Tibial nerve (tissue), 4 donors: ENCODE measurements around the gene LMNB1. TPM values are rescaled to one million over a fixed set of nuclear protein-coding genes. Genes with fewer than 3 reads are reported as not detected.
"Not testable (repeated sequence)": the region's sequence is repeated elsewhere in the genome, so short reads cannot be mapped to it uniquely, and the experiment has no call there.

ENCODE experiments used
- DNase-seq, 2 donors: peaks; one replicate each; pipeline ENCODE4 v3.0.0-alpha.2; 2019; ENCODE audit warnings: low spot score in 2 of 2
- H3K27ac ChIP-seq, 4 donors: fragments of 200-600 bp; sonication (generic) in 3 of 4; one replicate each; pipeline ENCODE4 v1.5.1; 2017 to 2019; ENCODE audit warnings: mild to moderate bottlenecking in 1 of 4
- H3K27me3 ChIP-seq, 2 donors: fragments of 200-600 bp; sonication (generic) in 1 of 2; one replicate each; pipeline versions ENCODE4 v1.5.1 to v1.6.0; 2017 to 2019
- H3K36me3 ChIP-seq, 3 donors: fragments of 200-600 bp; sonication (generic); one replicate each; pipeline ENCODE4 v1.5.1; 2018 to 2019
- H3K4me1 ChIP-seq, 4 donors: fragments of 200-600 bp; sonication (generic) in 3 of 4; one replicate each; pipeline ENCODE4 v1.5.1; 2017 to 2019
- H3K4me3 ChIP-seq, 4 donors: fragments of 200-600 bp; sonication (generic) in 3 of 4; one replicate each; pipeline ENCODE4 v1.5.1; 2017 to 2019; ENCODE audit warnings: mild to moderate bottlenecking in 1 of 4, moderate library complexity in 1 of 4
- H3K9me3 ChIP-seq, 4 donors: fragments of 200-600 bp; sonication (generic) in 3 of 4; one replicate each; pipeline ENCODE4 v1.5.1; 2017 to 2019
- EP300 ChIP-seq, 2 donors: sonication (generic); formaldehyde crosslinking; IDR thresholded peaks; one replicate each; pipeline ENCODE4 v1.6.1; 2017; ENCODE audit warnings: antibody characterized with exemption in 2 of 2, mild to moderate bottlenecking in 1 of 2
- POLR2A ChIP-seq, 2 donors: fragments of 450-650 bp; IDR thresholded peaks; one replicate each; pipeline ENCODE4 v1.6.1; 2017; ENCODE audit warnings: antibody characterized with exemption in 2 of 2, mild to moderate bottlenecking in 2 of 2, moderate library complexity in 2 of 2
- WGBS, 2 donors: methylation state at CpG; one replicate each; pipeline ENCODE4 v1.1.5; 2018; 5-methylcytosine and 5-hydroxymethylcytosine counted together
- total RNA-seq, 4 donors: library from RNA; depleted of rRNA; stranded (reverse); fragments of >200 nt; gene quantifications; one replicate each; pipeline ENCODE4 v1.1.0, GENCODE V29; 2016
- TF ChIP-seq, protein P1 (sequence below), 5 experiments: fragments of 200-600 bp in 3 of 5; fragments of 450-650 bp in 2 of 5; sonication (generic) in 3 of 5; IDR thresholded peaks; one replicate each; pipeline ENCODE4 v1.5.1; 2016 to 2019; ENCODE audit warnings: antibody characterized with exemption in 5 of 5, mild to moderate bottlenecking in 3 of 5, moderate library complexity in 2 of 5

LMNB1 gene, protein sequence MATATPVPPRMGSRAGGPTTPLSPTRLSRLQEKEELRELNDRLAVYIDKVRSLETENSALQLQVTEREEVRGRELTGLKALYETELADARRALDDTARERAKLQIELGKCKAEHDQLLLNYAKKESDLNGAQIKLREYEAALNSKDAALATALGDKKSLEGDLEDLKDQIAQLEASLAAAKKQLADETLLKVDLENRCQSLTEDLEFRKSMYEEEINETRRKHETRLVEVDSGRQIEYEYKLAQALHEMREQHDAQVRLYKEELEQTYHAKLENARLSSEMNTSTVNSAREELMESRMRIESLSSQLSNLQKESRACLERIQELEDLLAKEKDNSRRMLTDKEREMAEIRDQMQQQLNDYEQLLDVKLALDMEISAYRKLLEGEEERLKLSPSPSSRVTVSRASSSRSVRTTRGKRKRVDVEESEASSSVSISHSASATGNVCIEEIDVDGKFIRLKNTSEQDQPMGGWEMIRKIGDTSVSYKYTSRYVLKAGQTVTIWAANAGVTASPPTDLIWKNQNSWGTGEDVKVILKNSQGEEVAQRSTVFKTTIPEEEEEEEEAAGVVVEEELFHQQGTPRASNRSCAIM
- total RNA-seq: 10 to 100 TPM in 3 of 4 donors, 1 to 10 TPM in 1; 5.2 to 18.9 (median 12.0) TPM

DNA sequence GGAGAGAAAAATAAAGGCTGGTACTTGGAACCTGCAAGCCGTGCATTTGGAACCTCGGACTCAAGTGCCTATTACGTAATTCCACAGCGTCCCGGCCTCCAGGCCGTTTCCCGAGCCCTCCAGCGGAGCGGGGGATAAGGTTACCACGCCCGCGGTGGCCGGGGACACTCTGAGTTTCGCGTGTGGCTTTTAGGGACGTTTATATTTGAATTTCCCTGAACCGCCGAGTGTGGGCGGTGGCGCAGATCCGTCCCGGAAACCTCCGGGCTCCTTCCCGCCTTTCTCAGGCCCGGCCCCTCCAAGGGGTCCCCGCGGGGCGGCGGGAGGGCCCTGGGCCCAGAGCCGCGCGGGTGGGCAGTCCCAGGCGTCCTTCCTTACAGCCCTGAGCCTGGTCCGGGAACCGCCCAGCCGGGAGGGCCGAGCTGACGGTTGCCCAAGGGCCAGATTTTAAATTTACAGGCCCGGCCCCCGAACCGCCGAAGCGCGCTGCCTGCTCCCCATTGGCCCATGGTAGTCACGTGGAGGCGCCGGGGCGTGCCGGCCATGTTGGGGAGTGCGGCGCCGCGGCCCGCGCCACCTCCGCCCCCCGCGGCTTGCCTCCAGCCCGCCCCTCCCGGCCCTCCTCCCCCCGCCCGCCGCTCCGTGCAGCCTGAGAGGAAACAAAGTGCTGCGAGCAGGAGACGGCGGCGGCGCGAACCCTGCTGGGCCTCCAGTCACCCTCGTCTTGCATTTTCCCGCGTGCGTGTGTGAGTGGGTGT is at the start of gene LMNB1:
Gene LMNB1, plus strand, starts transcription at position 638 of the 758 bp plus-strand sequence. CDS start 373 bp downstream, outside the sequence.
- WGBS, 2 donors: 0 to 1% methylated on average over 32 to 48 of the region's 74 CpGs
- no peaks in the 10 kb centered on the region for H3K9me3 ChIP-seq
- H3K4me1 ChIP-seq: peaks cover 0 to 30% (median 5%) of the 10 kb centered on the region in 4 donors
- H3K27ac ChIP-seq: peak within 1 kb of the TSS; percentile 75 to 94 (median 92)
- peak within 1 kb of the TSS; percentile 63 to 84 (median 68) for H3K4me3 ChIP-seq
- peak; percentile 83 to 88 for DNase-seq
- TF ChIP-seq, protein P1, sequence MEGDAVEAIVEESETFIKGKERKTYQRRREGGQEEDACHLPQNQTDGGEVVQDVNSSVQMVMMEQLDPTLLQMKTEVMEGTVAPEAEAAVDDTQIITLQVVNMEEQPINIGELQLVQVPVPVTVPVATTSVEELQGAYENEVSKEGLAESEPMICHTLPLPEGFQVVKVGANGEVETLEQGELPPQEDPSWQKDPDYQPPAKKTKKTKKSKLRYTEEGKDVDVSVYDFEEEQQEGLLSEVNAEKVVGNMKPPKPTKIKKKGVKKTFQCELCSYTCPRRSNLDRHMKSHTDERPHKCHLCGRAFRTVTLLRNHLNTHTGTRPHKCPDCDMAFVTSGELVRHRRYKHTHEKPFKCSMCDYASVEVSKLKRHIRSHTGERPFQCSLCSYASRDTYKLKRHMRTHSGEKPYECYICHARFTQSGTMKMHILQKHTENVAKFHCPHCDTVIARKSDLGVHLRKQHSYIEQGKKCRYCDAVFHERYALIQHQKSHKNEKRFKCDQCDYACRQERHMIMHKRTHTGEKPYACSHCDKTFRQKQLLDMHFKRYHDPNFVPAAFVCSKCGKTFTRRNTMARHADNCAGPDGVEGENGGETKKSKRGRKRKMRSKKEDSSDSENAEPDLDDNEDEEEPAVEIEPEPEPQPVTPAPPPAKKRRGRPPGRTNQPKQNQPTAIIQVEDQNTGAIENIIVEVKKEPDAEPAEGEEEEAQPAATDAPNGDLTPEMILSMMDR (IDR thresholded peaks at IDR 0.05): peak in 2 of 5 experiments; percentile 26 to 46
- TF ChIP-seq EP300 (IDR thresholded peaks at IDR 0.05): peak in 1 of 2 donors; percentile 72
- TF ChIP-seq POLR2A (IDR thresholded peaks at IDR 0.05): peak in 1 of 2 donors; percentile 30
- H3K27me3 ChIP-seq: no peaks in the 10 kb centered on the region
- H3K36me3 ChIP-seq: no peaks in the 10 kb centered on the region

DNA sequence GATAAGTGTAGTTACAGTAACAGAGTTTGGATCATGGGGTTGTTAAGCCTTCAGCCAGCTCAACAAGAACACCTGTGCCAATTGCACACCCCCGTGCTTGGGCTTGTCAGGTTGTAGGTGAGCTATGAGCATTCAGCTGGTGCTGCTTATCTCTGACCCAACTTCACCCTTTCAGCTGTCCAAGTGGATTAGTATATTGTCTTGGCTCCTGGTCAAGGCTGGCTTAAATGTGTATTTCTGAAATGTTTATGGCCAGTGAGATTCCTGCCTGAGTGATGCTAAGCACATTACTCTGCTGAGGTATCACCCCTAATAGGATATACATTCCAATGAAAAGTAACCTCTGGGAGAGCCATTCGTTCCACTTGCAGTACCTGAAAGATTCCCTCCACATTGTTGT is 44.2 kb upstream of the LMNB1 start:
- Histone ChIP-seq H3K9me3 (no peaks in the 10 kb centered on the region), H3K4me3 (no peak overlapping the region), H3K4me1 (no peaks in the 10 kb centered on the region), H3K27me3 (no peaks in the 10 kb centered on the region), H3K36me3 (no peaks in the 10 kb centered on the region), H3K27ac (no peak overlapping the region)
- no peak for DNase-seq
- 24 to 61% methylated on average over 2 of the region's 2 CpGs for WGBS, 2 donors
- TF ChIP-seq EP300 (IDR thresholded peaks at IDR 0.05): no peak

DNA sequence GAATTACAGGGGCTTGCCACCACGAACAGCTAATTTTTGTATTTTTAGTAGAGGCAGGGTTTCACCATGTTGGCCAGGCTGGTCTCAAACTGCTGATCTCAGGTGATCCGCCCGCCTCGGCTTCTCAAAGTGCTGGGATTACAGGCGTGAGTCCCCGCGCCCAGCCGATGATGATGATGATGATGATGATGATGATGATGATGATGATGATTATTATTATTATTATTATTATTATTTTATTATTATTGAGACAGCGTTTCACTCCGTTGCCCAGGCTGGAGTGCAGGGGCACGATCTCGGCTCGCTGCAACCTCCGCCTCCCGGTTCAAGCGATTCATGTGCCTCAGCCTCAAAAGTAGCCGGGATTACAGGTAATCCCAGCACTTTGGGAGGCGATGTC is 42.4 kb upstream of the LMNB1 start:
- H3K27ac ChIP-seq, DNase-seq, H3K4me1 ChIP-seq, H3K9me3 ChIP-seq, H3K36me3 ChIP-seq, H3K4me3 ChIP-seq, H3K27me3 ChIP-seq: not testable (repeated sequence)
- 92 to 93% methylated on average over 18 of the region's 18 CpGs for WGBS, 2 donors

DNA sequence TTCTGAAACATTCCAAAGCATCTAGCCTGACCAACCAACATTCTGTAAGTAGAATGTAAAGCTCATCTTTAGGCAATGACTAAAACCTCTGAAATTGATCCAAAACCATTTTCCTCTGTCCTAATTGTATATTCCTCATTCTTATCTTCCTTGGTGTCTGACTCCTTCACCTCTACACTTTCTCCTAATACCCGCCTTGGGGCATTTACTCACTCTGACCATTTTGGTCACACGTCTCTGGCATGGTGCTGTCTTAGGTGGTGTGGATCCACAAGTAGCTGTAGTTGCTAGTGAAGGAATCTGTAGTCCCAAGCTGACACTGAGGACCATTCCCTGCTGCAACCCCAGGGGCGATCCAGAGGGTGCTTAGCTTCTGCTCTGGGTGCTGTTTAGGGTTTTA is 40.8 kb upstream of the LMNB1 start:
- no peaks in the 10 kb centered on the region for H3K9me3 ChIP-seq
- H3K27me3 ChIP-seq: no peaks in the 10 kb centered on the region
- H3K36me3 ChIP-seq: no peaks in the 10 kb centered on the region
- TF ChIP-seq, protein P1 (IDR thresholded peaks at IDR 0.05): no peak
- TF ChIP-seq EP300 (IDR thresholded peaks at IDR 0.05) (no peak), POLR2A (IDR thresholded peaks at IDR 0.05) (no peak)
- no peak overlapping the region for H3K27ac ChIP-seq
- no peak overlapping the region for H3K4me3 ChIP-seq
- WGBS, 2 donors: 79 to 80% methylated on average over 3 of the region's 3 CpGs
- DNase-seq: no peak
- H3K4me1 ChIP-seq: no peaks in the 10 kb centered on the region

DNA sequence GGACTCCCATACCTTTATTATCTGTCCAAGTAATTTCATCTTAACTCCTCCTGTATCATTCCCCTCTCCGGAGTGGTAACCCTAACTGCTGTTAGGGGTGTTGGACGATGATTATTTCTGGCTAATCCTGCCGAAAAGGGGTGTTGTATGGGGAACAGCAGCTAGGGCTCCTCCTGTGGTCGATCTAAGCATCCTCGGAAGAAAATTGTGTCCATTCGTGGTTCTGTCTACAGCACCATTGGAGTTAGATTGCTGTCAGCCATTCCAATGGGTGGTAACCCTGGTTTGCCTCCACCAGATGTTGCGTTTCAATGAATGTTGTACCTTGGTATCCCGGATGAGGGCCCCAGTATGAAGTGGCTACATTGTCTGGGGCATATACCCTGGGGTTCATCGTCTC is 35.6 kb upstream of the LMNB1 start:
- Histone ChIP-seq H3K4me1 (no peaks in the 10 kb centered on the region), H3K4me3 (no peak overlapping the region), H3K27ac (no peak overlapping the region), H3K9me3 (no peaks in the 10 kb centered on the region), H3K27me3 (no peaks in the 10 kb centered on the region), H3K36me3 (no peaks in the 10 kb centered on the region)
- 89 to 90% methylated on average over 9 of the region's 9 CpGs for WGBS, 2 donors
- no peak for DNase-seq
- TF ChIP-seq EP300 (IDR thresholded peaks at IDR 0.05): no peak
- TF ChIP-seq, protein P1 (IDR thresholded peaks at IDR 0.05): no peak
- TF ChIP-seq POLR2A (IDR thresholded peaks at IDR 0.05): no peak
